Coronary artery (tissue), 2 donors: ENCODE data around the gene CTIF.
A peak's percentile ranks its signal among the peaks of the same experiment; 100 is the strongest.

Source experiments
- DNase-seq: peaks from one replicate; pipeline ENCODE4 v3.0.0-alpha.2; 2017; ENCODE audit warnings: low spot score
- H3K27ac ChIP-seq, 2 donors: fragments of 200-600 bp; sonication (generic); one replicate each; pipeline ENCODE4 v1.5.1; 2016 to 2019
- H3K4me3 ChIP-seq: fragments of 200-600 bp; sonication (generic); 2 replicates; pipeline ENCODE4 v1.5.1; 2016; ENCODE audit warnings: mild to moderate bottlenecking, moderate library complexity
- TF ChIP-seq, protein P1 (sequence below): fragments of 200-600 bp; sonication (generic); IDR thresholded peaks from one replicate; pipeline ENCODE4 v1.5.1; 2019; ENCODE audit warnings: antibody characterized with exemption

Gene CTIF

GRCh38 chr18:48874701-48875162 is 335.9 kb downstream of the CTIF start:
- H3K4me3 ChIP-seq, result no peak overlapping the region
- TF ChIP-seq, protein P1, sequence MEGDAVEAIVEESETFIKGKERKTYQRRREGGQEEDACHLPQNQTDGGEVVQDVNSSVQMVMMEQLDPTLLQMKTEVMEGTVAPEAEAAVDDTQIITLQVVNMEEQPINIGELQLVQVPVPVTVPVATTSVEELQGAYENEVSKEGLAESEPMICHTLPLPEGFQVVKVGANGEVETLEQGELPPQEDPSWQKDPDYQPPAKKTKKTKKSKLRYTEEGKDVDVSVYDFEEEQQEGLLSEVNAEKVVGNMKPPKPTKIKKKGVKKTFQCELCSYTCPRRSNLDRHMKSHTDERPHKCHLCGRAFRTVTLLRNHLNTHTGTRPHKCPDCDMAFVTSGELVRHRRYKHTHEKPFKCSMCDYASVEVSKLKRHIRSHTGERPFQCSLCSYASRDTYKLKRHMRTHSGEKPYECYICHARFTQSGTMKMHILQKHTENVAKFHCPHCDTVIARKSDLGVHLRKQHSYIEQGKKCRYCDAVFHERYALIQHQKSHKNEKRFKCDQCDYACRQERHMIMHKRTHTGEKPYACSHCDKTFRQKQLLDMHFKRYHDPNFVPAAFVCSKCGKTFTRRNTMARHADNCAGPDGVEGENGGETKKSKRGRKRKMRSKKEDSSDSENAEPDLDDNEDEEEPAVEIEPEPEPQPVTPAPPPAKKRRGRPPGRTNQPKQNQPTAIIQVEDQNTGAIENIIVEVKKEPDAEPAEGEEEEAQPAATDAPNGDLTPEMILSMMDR, result no peak
- H3K27ac ChIP-seq, result peak overlapping the region; percentile 5 to 85
- DNase-seq, result no peak

DNA sequence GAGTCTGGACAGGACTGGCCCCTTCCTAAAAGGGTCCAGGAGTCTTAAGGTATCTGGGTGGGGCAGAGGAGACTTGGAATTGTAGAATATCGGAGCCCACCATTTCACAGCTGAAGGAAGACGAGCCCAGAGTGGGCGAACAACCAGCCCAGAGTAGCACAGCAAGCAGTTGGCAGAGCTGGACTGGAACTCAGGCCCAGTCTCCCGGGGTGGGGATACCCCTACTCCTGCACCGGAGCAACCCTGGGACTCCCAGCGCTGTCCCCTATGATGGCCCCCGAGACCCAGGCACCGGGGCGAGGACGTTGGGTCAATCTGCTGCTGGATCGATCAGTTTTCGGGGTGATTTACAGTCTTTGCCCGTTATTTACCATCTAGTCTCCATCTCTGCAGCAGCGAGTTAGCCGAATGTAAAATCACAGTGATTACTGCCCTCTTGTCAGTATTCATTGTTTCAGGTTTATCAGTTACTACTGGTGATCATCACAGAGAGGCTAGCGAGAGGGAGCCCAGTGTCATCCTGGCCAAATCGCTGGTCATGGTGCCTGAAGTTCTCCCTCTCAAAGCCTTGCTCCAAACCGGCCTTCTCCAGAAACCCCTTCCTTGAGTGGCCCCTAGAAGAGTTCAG is 336.6 kb downstream of the CTIF start:
- TF ChIP-seq, protein P1, result no peak
- Histone ChIP-seq H3K27ac (no peak overlapping the region), H3K4me3 (no peak overlapping the region)
- DNase-seq, result no peak

DNA sequence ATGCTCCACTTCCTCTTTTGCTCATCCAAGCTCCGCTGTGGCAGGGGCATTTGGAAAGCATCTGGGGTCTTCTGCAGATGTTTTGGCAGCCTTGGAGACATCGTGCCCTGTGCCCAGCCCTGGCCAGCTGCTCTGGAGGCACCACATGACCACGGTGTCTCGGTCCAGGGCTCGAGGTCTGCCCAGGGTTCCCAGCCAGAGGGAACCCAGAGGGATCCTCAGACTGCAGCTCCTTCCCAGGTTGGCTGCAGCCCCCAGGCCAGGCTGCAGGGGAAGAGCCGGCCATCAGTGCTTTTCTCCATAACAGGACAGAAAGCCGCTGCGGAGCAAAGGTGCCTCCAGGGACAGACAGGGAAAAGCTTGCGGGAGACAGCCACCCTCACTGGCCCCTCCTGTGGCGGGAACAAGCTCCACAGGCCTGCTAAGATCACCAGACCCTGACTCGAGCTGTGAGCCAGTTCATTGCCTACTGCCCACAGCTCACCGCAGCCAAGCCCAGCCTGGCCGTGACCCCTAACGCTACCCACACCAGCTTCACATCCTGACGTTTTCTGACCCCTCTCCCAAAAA is 337.2 kb downstream of the CTIF start:
- TF ChIP-seq, protein P1, result no peak
- H3K27ac ChIP-seq, result no peak overlapping the region
- DNase-seq, result no peak
- no peak overlapping the region for H3K4me3 ChIP-seq

DNA sequence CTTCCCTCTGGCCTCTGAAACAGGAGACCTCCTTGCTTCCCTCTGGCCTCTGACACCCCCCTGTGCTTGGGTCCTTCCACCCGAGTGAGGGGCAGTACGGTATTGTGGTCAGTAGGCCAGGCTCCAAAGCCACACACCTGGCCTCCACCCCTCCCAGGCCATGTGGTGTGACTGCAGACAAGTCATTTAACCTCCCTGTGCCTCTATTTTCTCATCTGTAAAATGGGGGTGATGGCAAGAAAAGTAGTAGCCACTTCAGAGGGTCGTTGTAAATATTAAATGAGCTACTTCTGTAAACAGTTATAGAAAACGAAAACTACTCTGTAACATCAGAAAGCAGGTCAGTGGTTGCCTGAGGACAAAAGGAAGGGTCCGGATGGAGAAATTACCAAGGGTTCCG is 337.8 kb downstream of the CTIF start:
- no peak for DNase-seq
- TF ChIP-seq, protein P1, result no peak
- H3K27ac ChIP-seq, result no peak overlapping the region
- H3K4me3 ChIP-seq, result no peak overlapping the region

- TF ChIP-seq, protein P1, result no peak
- H3K27ac ChIP-seq, result no peak overlapping the region
- no peak for DNase-seq
- H3K4me3 ChIP-seq, result no peak overlapping the region
Measured at GRCh38 chr18:48877941-48878340, 339.1 kb downstream of the CTIF start.

GRCh38 chr18:48878471-48878870 is 339.6 kb downstream of the CTIF start:
- no peak overlapping the region for H3K27ac ChIP-seq
- no peak for DNase-seq
- TF ChIP-seq, protein P1, result no peak
- H3K4me3 ChIP-seq, result no peak overlapping the region

DNA sequence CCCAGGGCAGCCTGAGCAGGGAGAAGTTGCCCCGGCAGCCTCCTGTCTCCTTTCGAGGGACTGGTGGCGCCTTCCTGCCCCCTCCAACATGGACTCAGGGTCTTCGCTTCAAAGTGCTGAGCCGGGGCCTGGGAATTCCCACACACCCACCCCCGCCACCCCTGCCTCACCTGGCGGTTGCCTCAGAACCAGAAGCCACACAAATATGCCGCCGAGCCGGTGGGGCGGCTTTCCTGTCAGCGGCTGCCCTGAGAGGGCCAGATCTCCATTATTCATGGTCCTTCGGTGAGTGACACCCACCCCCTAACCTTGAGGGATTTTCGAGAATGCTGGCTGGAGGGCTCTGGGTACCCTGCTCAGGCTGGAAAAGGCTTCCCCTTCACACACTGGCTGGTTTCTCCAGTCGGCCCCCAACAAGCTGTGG is 340.2 kb downstream of the CTIF start:
- no peak overlapping the region for H3K4me3 ChIP-seq
- H3K27ac ChIP-seq, result no peak overlapping the region
- TF ChIP-seq, protein P1, result no peak
- no peak for DNase-seq
